Omental fat pad (tissue), 4 donors: ENCODE results near the gene POFUT1. TPM values are rescaled to one million over a fixed set of nuclear protein-coding genes. Genes with fewer than 3 reads are reported as not detected.

Source experiments
- ATAC-seq: fragments of 150-250 bp; one replicate; pipeline ENCODE4 v1.9.1; 2016; ENCODE audit warnings: mild to moderate bottlenecking, moderate library complexity; ENCODE audit not compliant: low FRiP score
- DNase-seq: peaks from one replicate; pipeline ENCODE4 v3.0.0-alpha.2; 2019; ENCODE audit warnings: low spot score
- total RNA-seq, 4 donors: library from RNA; depleted of rRNA; stranded (reverse); fragments of >200 nt; gene quantifications; one replicate each; pipeline ENCODE4 v1.1.0, GENCODE V29; 2016
- TF ChIP-seq, protein P1 (sequence below), 3 donors: fragments of 450-650 bp; IDR thresholded peaks; one replicate each; pipeline ENCODE4 v1.5.1; 2016 to 2017; ENCODE audit warnings: antibody characterized with exemption in 3 of 3, mild to moderate bottlenecking in 3 of 3, moderate library complexity in 2 of 3

POFUT1 gene
- total RNA-seq, 4 donors from 2014 or later, result 23.1 to 38.0 (median 27.8) TPM

DNA sequence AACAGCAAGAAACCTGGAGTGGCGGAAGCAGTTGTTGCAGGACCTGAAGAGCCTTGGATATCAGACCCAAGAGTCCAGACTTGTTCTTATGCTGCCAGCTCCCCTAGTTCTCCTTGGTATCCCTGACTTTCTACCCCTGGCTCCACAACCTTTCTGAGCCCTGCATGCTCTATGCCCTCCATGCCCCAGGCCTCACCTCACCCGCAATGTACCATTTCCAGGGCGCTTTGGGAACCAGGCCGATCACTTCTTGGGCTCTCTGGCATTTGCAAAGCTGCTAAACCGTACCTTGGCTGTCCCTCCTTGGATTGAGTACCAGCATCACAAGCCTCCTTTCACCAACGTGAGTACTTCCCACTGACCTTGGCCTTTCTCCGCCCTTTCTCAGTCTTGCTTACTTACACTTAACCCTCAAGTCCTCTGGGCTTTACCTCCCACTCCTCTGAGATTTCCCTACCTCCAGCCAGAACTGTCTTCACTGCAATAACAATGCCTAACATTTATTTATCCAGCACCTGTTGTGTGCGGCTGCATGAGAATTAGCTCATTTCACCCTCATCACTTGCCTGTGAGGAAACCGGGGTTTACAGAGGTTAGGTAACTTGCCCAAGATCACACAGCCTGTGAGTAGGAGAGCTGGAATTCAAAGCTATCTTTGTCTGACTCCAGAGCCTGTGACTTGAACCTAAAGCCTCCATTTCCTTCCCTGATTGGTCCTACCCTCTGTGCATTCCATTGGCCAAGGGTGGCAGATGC, 2.3 kb downstream of the POFUT1 start:
- TF ChIP-seq, protein P1, sequence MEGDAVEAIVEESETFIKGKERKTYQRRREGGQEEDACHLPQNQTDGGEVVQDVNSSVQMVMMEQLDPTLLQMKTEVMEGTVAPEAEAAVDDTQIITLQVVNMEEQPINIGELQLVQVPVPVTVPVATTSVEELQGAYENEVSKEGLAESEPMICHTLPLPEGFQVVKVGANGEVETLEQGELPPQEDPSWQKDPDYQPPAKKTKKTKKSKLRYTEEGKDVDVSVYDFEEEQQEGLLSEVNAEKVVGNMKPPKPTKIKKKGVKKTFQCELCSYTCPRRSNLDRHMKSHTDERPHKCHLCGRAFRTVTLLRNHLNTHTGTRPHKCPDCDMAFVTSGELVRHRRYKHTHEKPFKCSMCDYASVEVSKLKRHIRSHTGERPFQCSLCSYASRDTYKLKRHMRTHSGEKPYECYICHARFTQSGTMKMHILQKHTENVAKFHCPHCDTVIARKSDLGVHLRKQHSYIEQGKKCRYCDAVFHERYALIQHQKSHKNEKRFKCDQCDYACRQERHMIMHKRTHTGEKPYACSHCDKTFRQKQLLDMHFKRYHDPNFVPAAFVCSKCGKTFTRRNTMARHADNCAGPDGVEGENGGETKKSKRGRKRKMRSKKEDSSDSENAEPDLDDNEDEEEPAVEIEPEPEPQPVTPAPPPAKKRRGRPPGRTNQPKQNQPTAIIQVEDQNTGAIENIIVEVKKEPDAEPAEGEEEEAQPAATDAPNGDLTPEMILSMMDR (IDR thresholded peaks at IDR 0.05), result no peak
- ATAC-seq, result no peak

DNA sequence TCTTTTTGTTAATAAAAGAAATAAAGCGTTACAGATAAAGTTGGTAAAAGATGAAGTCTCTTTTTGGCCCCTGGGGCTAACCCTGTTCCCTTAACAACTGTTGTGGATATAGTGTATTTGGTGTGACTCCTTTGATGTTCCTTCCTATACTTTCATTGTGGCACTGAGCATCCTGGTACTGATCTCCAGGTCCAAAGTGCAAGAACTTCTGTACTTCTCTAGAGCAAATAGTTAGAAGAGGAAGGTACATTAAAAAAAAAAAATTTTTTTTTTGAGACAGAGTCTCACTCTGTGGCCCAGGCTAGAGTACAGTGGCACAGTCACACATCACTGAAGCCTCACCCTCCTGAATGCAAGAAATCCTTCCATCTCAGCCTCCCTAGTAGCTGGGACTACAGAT, 6.2 kb downstream of the POFUT1 start:
- DNase-seq (no peak), ATAC-seq (no peak)
- TF ChIP-seq, protein P1 (IDR thresholded peaks at IDR 0.05), result no peak

More for the DNA sequence above, 2.3 kb downstream of the POFUT1 start:
- no peak for DNase-seq

DNA sequence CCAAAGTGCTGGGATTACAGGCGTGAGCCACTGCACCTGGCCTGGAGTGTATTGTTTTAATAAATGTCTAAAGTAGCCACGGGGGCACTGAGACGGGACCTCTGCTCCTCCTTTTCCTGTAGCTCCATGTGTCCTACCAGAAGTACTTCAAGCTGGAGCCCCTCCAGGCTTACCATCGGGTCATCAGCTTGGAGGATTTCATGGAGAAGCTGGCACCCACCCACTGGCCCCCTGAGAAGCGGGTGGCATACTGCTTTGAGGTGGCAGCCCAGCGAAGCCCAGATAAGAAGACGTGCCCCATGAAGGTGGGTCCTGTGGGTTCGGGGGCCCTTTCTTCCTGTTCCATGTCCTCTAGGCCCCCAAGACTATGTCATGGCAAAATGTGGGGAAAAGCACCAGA, 7.5 kb downstream of the POFUT1 start:
- no peak for DNase-seq
- TF ChIP-seq, protein P1 (IDR thresholded peaks at IDR 0.05), result no peak
- no peak for ATAC-seq

DNA sequence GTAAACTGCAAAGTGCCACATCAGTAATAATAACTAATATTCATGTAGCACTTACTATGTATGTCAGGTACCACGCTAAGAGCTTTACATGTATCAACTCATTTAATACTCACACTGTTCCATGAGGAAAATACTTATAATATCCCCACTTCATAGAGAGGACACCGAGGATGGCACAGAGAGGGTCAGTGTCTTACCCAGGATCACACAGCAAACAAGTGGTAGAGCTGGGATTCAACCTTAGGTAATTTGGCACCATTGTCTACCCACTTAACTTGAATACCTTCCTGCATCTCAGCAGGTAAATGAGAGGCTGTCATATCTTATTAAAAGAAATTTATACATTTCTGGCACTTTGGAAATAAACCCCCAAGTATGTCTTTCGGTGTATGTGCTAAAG, 8.0 kb downstream of the POFUT1 start:
- DNase-seq (no peak), ATAC-seq (no peak)
- TF ChIP-seq, protein P1 (IDR thresholded peaks at IDR 0.05), result no peak

DNA sequence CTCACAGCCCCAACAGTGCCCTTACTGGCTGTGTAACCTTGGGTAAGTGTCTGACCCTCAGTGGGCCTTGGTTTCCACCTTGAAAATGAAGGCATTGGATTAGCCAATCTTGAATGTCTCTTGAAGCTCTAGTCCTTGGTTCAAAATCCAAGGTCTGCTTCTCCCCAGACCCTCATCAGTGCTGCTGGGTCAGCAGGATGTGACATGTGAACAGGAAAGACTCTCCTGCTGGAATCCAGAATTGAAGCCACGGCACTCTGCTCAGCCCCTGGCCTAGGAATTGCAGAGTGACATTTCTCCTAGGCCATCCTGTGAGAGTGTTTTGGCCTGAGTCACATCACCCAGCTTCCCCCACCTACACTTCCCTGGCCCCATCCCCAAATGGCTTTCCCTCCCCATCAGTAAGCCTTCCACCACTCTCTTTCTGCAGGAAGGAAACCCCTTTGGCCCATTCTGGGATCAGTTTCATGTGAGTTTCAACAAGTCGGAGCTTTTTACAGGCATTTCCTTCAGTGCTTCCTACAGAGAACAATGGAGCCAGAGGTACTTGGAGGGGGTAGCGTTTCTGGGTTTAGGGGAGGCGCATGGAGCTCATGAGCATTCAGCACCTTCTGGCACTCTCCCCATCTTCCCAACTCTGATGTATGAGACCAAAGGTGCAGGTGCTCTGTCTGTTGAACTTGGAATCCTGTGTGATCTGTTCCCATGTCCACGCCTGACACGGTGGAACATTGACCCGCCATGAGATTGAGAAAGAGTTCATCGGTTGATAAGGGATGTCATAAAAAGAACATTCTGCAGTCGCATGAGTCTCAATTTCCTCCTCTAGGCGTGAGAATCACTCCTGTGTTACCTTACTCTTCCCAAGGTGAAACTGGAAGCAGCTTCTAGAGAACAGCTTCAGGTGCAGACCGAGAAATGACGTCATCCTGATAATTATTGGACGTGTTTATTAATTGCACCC, 8.8 kb downstream of the POFUT1 start:
- ATAC-seq, result no peak
- TF ChIP-seq, protein P1 (IDR thresholded peaks at IDR 0.05), result no peak
- DNase-seq, result no peak

DNA sequence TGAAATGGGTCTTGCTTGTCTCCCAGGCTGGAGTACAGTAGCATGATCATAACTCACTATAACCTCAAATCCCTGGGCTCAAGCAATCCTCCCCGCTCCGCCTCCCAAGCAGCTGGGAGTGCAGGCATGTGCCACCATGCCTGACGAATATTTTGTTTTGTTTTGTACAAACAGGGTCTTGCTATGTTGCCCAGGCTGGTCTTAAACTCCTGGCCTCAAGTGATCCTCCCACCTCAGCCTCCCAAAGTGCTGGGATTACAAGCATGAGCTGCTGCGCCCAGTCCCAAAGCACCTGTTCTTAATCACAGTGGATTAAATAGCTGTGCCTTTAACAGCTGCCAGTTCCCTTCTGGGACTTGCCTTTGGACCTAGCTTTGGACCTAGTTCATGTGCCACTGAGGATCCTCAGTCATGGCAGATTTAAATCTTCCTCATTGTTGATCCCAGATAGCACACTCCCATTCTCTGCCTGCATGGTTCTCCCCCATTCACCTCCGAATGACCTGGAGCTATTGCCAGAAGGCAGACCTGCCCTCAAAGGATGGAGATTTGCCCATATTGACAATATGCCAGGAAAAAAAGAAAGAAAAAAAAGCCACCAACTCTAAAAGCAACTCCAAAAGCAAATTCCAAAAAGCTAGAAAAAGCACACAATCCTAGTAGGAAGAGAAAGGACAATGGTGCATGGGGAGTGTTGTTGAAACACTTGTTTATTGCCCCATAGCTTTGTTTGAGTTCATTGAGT, 10.6 kb downstream of the POFUT1 start:
- TF ChIP-seq, protein P1 (IDR thresholded peaks at IDR 0.05), result no peak
- DNase-seq (no peak), ATAC-seq (no peak)
